GM21381 (cell line): ENCODE results near the gene AGFG2.

Experiments used
- ATAC-seq: cut with Tn5 transposase; IDR thresholded peaks from one replicate; pipeline ENCODE4 v1.9.1; 2021; ENCODE audit warnings: mild to moderate bottlenecking, moderate library complexity; ENCODE audit not compliant: unreplicated experiment

AGFG2 gene

DNA sequence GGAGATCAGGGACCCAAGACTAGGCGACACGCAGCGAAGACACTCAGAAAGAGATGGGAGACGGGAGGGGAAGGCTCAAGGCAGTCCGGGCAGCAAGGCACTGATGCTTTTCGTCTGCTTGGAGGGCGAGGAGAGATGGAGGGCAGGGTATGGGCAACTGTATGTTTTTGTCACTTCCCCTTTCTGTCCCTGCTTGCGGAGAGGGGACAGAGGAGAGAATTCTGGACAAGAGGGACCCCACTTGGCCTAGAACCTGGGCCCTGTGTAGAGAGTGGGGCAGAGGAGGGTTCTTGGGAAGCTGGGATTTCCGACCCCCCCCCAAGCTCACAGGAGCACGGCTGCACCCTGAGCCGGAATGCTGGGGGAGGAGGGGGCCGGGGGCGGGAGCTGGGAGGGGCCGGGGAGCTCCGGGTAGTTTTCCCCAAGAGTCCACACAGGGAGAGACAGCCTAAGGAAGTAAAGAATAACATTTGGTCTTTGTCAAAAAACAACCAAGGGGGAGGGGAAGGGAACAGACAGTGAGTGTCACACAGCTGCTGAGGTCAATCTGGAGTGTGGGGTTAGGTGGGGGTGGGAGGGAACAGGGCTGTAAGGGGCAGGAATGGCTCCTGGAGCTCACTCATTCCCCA, 45.2 kb downstream of the AGFG2 start:
- no peak for ATAC-seq

DNA sequence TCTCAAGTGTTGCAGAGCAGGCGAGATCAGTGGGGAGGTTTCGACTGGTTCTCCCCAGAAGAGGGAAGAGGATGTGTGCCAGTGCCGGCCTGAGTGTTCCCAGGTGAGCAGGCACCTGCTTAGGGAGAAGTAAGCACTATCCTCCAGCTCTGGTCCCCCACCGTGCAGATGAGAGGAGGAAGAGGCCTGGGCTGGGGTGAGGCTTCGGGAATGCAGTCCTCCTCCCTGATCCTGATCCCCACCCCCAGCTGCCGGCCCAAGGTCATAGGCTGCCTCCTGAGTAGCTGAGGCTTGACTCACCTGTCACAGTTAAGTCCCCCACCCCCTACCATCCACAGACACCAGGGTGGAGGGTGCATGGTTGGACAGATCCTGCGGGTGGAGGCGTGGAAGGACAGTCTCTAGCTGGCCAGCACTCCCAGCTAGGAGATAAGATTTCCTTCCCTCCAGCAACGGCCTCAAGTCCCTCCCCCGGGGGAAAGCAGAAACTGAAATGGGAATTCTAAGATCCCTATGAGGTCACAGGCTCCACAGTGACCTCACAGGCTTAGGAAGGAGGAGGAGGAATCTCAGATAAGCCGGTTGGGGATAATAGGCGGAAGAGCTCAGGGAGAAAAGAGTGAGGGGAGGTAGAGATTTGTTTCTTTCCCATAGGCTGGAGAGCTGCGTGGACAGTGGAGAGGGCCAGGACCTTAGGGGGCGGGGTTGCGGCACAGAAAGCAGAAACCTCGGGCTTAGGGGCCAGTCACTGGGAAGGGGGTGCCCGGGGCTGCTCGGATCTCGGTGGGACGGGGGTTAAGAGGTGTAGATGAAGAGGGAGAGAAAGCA, 45.9 kb downstream of the AGFG2 start:
- ATAC-seq: no peak

DNA sequence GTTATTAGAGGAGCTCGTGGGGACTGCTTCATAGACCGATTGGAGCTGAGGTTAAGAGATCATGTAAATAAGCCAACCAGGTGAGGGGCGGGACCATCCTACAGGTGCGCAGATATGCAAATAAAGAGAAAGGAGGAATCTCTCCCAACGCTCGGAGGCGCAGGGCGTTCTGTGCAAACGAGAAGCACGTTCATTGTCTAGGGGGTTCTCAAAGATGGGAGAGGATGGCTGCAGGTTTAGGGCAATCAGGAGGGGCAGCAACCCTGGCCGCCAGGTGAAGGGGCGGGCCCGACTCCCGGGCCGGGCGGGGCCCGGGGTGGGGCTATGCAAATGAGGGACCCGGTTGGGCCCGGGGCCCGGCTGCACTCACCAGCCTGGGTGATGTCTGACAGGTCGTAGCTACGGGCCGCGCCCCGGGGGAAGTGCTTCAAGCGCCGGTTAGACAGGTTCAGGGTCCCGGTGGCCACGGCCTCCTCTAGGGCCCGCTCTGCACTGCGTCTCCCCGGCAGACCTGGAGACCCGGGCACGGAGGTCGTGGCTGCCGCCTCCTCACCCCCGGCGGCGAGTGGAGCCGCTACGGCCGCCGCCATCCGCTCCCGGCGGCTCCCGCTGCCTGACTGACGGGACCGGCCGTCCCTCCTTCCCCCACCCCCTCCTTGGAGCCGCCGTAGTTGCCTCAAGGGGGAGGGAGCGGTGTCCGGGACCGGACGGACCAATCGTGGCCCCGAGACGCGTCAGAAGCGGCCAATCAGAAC, 46.7 kb downstream of the AGFG2 start, which contains the start of gene LRCH4:
Gene LRCH4, minus strand, starts transcription at position 619 of the 755 bp plus-strand sequence. Its CDS starts 29 bp downstream, at position 590.
- peak; percentile 27 for ATAC-seq

DNA sequence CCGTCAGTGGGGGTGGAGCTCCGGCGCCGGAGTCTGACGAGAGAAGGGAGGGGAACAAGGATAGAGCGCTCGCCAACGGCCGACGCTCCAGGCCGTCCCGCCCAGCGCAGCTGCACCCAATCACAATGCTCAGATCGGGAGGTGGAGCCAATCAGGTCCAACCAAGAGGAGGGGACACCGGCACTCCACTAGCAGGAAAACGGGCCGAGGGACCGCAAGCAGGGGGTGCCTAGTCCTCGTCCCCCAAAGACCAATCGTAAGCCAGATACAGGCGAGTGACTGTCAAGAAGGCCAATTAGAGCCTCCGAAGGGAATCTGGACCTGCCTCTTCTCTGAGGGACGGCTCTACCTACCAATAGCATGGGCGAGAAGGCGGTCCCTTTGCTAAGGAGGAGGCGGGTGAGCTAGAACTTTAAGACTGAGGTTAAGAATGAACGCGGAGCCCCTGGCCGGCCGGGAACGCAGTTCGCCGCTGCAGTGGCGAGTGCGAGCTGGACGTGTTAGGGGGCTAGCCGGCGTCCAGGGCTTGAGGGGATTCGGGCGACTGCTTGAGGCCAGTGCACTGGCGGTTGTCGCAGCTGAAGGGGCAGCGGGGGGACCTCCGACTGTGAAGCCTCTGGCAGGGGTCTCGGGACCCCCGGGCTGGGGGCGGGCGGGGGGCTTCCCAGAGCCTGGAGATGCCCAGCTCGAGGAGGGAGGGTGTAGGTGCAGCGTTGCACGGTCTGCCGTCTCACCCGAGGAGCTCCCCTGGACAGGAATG, 47.4 kb downstream of the AGFG2 start, which contains the start of gene FBXO24:
Gene FBXO24, plus strand, starts transcription at position 63 of the 760 bp plus-strand sequence. Its CDS starts 298 bp downstream, at position 361.
- ATAC-seq: peak; percentile 77

DNA sequence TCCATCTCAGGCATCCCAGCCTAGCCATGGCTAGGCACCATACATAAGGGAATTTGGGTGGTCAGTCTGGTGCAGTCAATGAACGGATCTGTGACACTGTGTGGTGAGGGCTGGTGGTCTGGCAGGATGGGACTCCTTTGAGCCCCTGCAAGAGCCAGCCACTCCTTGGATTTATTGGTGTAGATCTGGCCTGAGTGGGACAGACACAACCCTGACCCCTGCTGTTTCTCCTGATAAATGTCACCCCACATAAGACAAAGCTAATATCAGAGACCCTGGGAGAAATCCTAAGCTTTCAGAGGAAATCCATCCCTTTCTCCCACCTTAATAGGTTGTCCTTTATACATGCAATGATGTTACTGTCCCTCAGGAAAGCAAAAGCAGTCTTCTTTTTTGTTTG, 49.4 kb downstream of the AGFG2 start:
- no peak for ATAC-seq

DNA sequence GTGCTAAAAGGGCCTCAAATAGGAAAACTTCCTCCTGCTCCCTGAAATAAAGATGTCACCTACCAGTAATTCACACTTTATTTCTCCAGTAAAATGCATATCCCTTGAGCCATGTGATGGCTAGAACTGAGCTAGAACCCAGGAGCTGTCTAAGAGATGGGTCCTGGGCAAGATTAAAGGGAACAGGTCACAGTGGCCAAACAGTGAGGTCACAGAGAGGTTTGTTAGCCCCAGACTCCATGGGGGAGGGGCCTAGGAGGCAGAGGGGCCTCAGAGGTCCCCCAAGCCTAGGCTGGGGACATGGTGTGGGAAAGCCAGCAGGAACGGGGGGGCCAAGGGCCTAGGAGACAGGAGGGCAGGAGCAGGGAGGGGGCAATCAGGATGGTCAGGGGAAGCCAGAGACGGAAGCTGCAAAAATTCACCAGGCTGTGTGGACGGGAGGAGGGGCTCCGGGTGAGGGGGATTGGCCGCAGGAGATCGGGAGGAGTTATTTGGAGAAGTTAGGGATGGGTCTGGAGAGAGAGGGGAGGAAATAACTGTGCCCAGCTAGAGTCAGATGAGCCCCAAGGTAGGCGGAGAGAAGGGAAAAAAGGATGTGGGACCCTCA, 50.4 kb downstream of the AGFG2 start:
- no peak for ATAC-seq

DNA sequence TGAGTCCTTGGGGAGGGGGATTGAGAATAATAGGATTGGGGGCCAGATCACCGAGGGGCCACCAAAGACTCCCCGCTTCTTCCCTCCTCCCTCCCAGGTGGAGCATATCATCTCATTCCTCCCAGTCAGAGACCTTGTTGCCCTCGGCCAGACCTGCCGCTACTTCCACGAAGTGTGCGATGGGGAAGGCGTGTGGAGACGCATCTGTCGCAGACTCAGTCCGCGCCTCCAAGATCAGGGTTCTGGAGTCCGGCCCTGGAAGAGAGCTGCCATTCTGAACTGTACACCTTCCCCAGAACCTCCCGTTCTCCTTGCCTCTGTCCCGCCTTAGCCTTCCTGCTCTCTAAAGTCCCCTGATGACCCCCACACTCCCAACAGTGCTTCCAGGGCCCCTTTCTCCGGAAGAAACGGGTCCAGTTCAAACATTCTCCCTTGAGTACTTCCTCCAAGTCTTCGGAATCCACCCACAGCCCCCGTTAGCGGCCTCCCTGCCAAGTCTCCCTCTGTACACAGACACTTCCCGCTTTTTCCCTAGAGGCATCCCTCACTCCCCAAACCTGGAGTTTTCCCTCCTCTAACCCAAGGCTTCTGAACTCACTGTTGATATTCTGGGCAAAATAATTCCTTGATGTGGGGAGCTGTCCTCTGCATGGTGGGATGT, 51.2 kb downstream of the AGFG2 start:
- ATAC-seq: no peak

DNA sequence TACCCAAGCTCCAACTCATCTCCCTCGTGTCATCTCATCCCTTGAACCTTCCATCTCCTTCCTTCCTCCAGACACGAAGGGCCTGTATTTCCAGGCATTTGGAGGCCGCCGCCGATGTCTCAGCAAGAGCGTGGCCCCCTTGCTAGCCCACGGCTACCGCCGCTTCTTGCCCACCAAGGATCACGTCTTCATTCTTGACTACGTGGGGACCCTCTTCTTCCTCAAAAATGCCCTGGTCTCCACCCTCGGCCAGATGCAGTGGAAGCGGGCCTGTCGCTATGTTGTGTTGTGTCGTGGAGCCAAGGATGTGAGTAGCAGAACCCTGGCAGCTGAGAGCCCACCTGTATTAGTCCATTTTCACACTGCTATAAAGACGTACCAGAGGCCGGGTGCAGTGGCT, 52.6 kb downstream of the AGFG2 start:
- ATAC-seq: no peak

DNA sequence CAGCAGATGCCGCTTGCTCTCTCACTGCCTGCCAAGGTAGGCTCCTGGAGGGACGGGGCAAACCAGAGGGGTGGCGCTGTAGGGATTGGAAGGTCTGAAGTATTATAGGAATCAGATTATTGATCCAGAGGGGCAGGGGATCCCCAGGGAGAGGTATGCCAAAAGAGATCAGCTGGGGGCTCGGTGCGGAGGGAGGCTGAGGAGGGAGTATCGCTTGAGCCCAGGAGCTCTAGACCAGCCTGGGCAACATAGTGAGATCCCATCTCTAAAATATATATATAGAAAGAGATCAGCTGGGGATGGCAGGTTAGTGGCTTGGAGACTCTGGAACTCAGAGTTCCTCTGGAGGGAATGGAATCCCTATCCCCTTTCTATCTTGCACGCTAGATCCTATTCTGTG, 56.2 kb downstream of the AGFG2 start:
- no peak for ATAC-seq

DNA sequence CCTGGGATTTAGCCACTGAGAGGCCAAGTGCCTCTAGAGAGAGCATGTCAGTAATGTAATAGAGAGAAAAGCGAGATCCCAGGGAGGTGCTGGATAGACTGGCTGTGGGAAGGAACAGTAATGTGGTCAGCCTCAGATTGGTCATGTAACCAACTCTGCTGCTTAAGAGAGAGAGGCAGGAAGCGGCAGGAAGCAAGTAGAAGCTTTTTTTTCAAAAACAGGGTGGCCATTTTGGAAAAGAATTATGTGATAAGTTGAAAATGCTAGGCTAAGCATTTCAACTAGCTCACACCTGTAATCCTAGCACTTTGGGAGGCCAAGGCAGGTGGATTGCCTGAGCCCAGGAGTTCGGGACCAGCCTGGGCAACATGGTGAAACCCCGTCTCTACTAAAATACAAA, 59.4 kb downstream of the AGFG2 start:
- no peak for ATAC-seq

DNA sequence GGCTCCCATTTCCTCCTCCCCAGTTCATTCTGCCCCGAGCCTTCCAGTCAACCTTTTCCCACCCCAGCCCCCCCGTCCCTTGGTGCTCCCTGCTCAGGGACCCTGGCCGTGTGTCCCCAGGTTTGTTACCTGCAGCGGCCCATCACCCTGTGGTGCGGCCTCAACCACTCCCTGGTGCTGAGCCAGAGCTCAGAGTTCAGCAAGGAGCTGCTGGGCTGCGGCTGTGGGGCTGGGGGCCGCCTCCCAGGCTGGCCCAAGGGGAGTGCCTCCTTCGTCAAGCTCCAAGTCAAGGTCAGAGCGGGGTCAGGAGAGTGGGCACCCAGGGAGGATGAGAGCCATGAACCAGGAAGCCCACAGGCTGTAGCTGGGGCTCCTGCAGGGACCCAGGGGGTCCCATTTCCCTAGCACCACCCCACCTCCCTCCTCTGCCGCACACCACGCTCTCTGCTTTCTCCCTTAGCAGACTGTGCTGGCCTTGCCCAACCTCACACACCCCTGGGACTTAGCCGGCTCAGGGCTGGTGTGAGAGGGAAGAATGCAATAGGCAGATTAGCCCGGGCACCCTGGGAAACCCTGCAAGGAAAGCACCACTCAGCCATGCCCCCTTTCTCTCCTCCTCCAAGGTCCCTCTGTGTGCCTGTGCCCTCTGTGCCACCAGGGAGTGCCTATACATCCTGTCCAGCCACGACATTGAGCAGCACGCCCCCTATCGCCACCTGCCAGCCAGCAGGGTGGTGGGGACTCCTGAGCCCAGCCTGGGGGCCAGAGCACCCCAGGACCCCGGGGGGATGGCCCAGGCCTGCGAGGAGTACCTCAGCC, 61.1 kb downstream of the AGFG2 start:
- no peak for ATAC-seq

DNA sequence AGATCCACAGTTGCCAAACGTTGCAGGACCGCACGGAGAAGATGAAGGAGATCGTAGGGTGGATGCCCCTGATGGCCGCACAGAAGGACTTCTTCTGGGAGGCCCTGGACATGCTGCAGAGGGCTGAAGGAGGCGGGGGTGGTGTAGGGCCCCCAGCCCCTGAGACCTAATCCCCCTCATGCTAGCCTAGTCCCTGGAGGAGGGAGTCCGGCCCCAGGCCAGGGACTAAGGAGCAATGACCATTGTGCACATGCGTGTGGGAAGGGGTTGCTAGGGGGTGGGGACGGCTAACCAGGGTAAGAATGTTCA, 61.7 kb downstream of the AGFG2 start:
- no peak for ATAC-seq

DNA sequence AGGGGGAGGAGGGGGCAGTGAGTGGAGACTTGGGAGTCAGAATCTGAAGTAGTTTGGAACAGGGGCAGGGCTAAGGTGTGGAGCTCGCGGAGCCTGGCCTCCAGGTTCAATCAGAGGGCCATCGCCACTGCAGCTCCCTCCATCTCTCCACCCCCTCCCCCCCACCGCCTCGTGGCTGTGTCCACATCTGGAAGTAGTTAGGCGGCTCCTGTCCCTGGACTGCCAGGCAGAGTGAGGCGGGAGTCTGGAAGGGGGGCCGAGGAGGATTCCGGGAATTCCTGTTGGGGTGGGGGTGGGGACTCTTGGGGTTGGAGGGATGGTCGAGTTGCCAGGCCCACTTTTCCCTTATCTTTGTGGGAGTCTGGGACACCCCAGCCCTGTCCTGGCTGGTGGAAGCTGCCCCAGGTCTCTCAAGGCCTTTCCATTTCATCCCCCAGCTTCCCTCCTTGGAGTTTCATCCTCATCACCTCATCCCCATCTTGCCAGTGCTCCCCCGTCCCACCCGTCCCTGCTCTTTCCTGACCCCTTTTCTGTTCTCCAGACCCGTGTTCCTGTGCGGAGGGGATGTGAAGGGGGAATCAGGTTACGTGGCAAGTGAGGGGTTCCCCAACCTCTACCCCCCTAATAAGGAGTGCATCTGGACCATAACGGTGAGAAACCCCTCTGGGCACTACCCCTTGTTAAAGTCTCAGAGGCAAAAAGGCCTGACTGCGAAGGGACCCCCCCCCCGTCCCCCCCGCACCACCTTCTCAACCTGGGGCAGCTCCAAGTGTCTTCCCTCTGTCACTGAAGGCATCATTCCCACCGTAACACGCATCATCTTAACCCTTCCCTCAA, 64.1 kb downstream of the AGFG2 start:
- no peak for ATAC-seq

DNA sequence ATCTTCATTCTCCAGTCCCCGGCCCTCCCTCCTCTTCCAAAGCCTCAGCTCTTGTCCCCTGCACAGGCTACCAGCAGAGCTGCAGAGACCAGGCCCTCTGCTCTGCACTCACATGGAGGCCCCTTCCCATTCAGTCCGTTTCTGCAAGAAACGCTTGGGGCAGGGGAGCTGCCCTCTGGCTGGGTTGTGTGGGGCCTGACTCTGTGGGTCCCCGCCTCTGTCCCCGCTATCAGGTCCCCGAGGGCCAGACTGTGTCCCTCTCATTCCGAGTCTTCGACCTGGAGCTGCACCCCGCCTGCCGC, 64.7 kb downstream of the AGFG2 start:
- no peak for ATAC-seq

DNA sequence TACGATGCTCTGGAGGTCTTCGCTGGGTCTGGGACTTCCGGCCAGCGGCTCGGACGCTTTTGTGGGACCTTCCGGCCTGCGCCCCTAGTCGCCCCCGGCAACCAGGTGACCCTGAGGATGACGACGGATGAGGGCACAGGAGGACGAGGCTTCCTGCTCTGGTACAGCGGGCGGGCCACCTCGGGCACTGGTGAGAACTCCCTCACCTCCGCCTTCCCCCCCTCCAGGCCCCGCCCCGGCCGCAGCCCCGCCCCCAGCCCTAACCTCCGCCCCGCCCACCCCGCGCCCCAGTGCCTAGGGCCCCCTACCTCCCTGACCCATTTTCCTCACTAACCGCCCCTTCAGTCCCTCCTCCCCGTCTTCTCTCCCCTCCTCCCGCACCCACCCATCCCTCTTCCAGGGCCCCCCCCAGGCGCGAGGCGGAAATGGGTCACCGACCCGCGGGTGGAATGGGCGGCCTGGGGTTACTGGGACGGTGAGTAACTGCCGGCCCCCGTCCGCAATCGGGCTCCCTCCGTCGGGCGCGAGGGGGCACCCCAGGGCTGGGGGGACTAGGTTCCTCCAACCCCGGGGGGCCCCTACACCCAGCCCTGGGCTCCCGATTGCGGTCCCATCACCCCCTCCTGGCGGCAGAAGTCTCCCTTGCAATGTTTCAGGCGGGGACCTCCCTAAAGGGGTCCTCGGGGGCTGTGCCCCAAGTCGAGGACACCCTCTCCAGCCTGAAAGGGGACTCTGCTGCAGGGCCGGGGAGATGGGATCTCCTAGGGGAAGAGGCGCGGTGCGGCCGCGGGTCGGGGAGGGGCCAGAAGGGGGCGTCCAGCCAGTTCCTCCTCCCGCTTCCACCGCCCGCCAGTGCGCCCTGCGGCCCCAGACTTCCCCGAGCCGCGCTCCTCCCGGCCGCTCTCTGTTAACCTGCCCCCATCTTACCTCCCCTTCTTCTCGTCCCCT, 65.3 kb downstream of the AGFG2 start:
- ATAC-seq: peak; percentile 54

DNA sequence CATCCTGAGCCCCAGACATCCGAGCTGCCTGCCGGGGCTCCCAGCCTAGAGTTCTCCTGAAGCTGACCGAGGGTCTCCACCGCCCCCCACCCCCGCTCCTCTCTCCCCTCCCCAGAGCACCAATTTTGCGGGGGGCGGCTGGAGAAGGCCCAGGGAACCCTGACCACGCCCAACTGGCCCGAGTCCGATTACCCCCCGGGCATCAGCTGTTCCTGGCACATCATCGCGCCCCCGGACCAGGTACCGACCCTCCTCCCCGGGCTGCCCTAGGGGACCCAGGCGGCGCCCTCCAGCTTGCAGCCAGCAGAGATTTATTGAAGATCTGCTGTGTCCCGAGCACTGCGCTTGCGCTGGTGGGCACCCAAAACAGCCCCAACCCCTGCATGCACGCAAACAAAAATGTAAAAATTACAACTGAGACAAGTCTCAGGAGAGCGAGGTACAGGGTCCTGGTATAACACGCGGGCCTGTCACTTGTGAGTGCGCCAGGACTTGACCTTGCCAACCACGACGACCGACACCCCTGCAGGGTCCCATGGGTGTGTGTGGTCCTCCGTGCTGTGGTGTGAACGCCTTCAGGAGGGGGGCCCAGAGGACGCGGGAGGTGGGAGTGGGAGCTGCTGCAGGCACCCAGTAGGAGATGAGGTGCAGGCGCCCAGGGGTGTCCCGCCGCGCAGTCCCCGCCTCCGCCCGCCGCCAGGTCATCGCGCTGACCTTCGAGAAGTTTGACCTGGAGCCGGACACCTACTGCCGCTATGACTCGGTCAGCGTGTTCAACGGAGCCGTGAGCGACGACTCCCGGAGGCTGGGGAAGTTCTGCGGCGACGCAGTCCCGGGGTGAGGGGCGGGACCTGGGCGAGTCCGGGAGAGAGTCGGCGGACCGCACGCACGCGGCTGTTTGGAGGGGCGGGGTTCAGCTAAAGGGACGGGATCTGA, 66.2 kb downstream of the AGFG2 start:
- no peak for ATAC-seq
